H9 (cell line): ENCODE measurements around the gene CCDC102A. TPM values are rescaled to one million over a fixed set of nuclear protein-coding genes. Genes with fewer than 3 reads are reported as not detected.

Experiments
- DNase-seq: peaks from one replicate; pipeline ENCODE4 v3.0.0-alpha.2; 2017
- H2AFZ ChIP-seq: one replicate; pipeline ENCODE4 v1.6.1; 2013; ENCODE audit warnings: mild to moderate bottlenecking, low read length, control low read depth, moderate library complexity
- H2AK5ac ChIP-seq: 2 replicates; pipeline ENCODE4 v1.6.1; 2013; ENCODE audit warnings: low read length, control low read depth, mixed read lengths; ENCODE audit not compliant: insufficient read length
- H2BK120ac ChIP-seq: one replicate; pipeline ENCODE4 v1.6.1; 2013; ENCODE audit warnings: low read depth, mild to moderate bottlenecking, low read length, control low read depth, inconsistent platforms; ENCODE audit not compliant: poor library complexity, severe bottlenecking
- H2BK12ac ChIP-seq: 2 replicates; pipeline ENCODE4 v1.6.1; 2013; ENCODE audit warnings: low read length, control low read depth, mixed read lengths, low read depth; ENCODE audit not compliant: insufficient read length
- H2BK15ac ChIP-seq: 2 replicates; pipeline ENCODE4 v1.6.1; 2013; ENCODE audit warnings: low read depth, low read length, control low read depth
- H2BK20ac ChIP-seq: one replicate; pipeline ENCODE4 v1.6.1; 2013; ENCODE audit warnings: low read depth, mild to moderate bottlenecking, low read length, control low read depth, inconsistent platforms; ENCODE audit not compliant: poor library complexity, severe bottlenecking
- H2BK5ac ChIP-seq: 2 replicates; pipeline ENCODE4 v1.6.1; 2013; ENCODE audit warnings: low read length, control low read depth, mixed read lengths; ENCODE audit not compliant: insufficient read length
- H3K14ac ChIP-seq: 2 replicates; pipeline ENCODE4 v1.6.1; 2013; ENCODE audit warnings: low read length, control low read depth; ENCODE audit not compliant: insufficient read depth
- H3K18ac ChIP-seq: 2 replicates; pipeline ENCODE4 v1.6.1; 2013; ENCODE audit warnings: low read depth, mild to moderate bottlenecking, mixed read lengths, low read length, control low read depth; ENCODE audit not compliant: insufficient read length
- H3K23ac ChIP-seq: 2 replicates; pipeline ENCODE4 v1.6.1; 2013; ENCODE audit warnings: low read length, control low read depth, mixed read lengths, low read depth; ENCODE audit not compliant: insufficient read length
- H3K23me2 ChIP-seq: 2 replicates; pipeline ENCODE4 v1.6.1; 2013; ENCODE audit warnings: low read depth, mild to moderate bottlenecking, mixed read lengths, low read length, control low read depth; ENCODE audit not compliant: insufficient read length, poor library complexity, severe bottlenecking
- H3K27ac ChIP-seq: 2 replicates; pipeline ENCODE4 v1.5.1; 2013; ENCODE audit warnings: low read length, control low read depth, mixed read lengths, low read depth; ENCODE audit not compliant: insufficient read length
- H3K27me3 ChIP-seq: 2 replicates; pipeline ENCODE4 v1.6.1; 2013; ENCODE audit warnings: low read length, control low read depth, inconsistent platforms; ENCODE audit not compliant: insufficient read depth
- H3K4ac ChIP-seq: 2 replicates; pipeline ENCODE4 v1.6.1; 2013; ENCODE audit warnings: low read depth, mild to moderate bottlenecking, control low read depth, inconsistent platforms, low read length, moderate library complexity
- H3K4me1 ChIP-seq: 2 replicates; pipeline ENCODE4 v1.6.1; 2013; ENCODE audit warnings: low read length, control low read depth, inconsistent platforms; ENCODE audit not compliant: insufficient read depth
- H3K4me2 ChIP-seq: 2 replicates; pipeline ENCODE4 v1.6.1; 2013; ENCODE audit warnings: low read length, control low read depth, mixed read lengths; ENCODE audit not compliant: insufficient read length, insufficient read depth
- H3K56ac ChIP-seq: 2 replicates; pipeline ENCODE4 v1.6.1; 2013; ENCODE audit warnings: low read depth, mild to moderate bottlenecking, mixed read lengths, low read length, control low read depth; ENCODE audit not compliant: insufficient read length
- H3K79me1 ChIP-seq: 2 replicates; pipeline ENCODE4 v1.6.1; 2013; ENCODE audit warnings: low read depth, mild to moderate bottlenecking, moderate library complexity, low read length, control low read depth, inconsistent platforms; ENCODE audit not compliant: insufficient read depth, poor library complexity, severe bottlenecking
- H3K79me2 ChIP-seq: 2 replicates; pipeline ENCODE4 v1.6.1; 2013; ENCODE audit warnings: low read length, control low read depth, inconsistent platforms; ENCODE audit not compliant: insufficient read depth
- H3K9ac ChIP-seq: 2 replicates; pipeline ENCODE4 v1.6.1; 2013; ENCODE audit warnings: low read length, control low read depth, mixed read lengths; ENCODE audit not compliant: insufficient read length; ENCODE audit errors: extremely low read depth
- H3K9me3 ChIP-seq: one replicate; pipeline ENCODE4 v1.6.1; 2013; ENCODE audit warnings: low read depth, low read length, inconsistent platforms; ENCODE audit not compliant: control insufficient read depth
- H3T11ph ChIP-seq: one replicate; pipeline ENCODE4 v1.6.1; 2013; ENCODE audit warnings: mild to moderate bottlenecking, low read length, control low read depth, inconsistent platforms
- H4K20me1 ChIP-seq: one replicate; pipeline ENCODE4 v1.6.1; 2013; ENCODE audit not compliant: control insufficient read depth, insufficient read length, insufficient read depth
- H4K5ac ChIP-seq: 2 replicates; pipeline ENCODE4 v1.6.1; 2013; ENCODE audit warnings: low read depth, mild to moderate bottlenecking, mixed read lengths, low read length, control low read depth; ENCODE audit not compliant: insufficient read length
- H4K8ac ChIP-seq: replicated peaks from 2 replicates; pipeline ENCODE4 v1.6.1; 2013; ENCODE audit warnings: low read length, control low read depth, mixed read lengths, low read depth; ENCODE audit not compliant: insufficient read length
- H4K91ac ChIP-seq: 2 replicates; pipeline ENCODE4 v1.6.1; 2013; ENCODE audit warnings: low read depth, mild to moderate bottlenecking, moderate library complexity, mixed read lengths, low read length, control low read depth; ENCODE audit not compliant: insufficient read length
- H3K27ac Mint-ChIP-seq, 3 experiments: 2 replicates in 2 of 3; 3 replicates in 1 of 3; pipeline ENCODE4 v1.8.0; 2020 to 2021; ENCODE audit warnings: mixed read lengths in 3 of 3, mild to moderate bottlenecking in 1 of 3, moderate library complexity in 1 of 3
- H3K27me3 Mint-ChIP-seq: 2 replicates; pipeline ENCODE4 v1.8.0; 2021; ENCODE audit warnings: low read depth, mild to moderate bottlenecking, moderate library complexity, mixed read lengths
- H3K36me3 Mint-ChIP-seq, 3 experiments: 2 replicates in 2 of 3; 3 replicates in 1 of 3; pipeline ENCODE4 v1.8.0; 2020 to 2021; ENCODE audit warnings: low read depth in 3 of 3, mixed read lengths in 3 of 3; ENCODE audit not compliant: insufficient read depth in 1 of 3
- H3K4me1 Mint-ChIP-seq, 2 experiments: 2 replicates each; pipeline ENCODE4 v1.8.0; 2020; ENCODE audit warnings: mixed read lengths in 2 of 2
- H3K4me3 Mint-ChIP-seq, 2 experiments: 2 replicates in 1 of 2; 3 replicates in 1 of 2; pipeline ENCODE4 v1.8.0; 2020 to 2021; ENCODE audit warnings: mild to moderate bottlenecking in 2 of 2, mixed read lengths in 2 of 2, moderate library complexity in 1 of 2
- H3K9me3 Mint-ChIP-seq, 2 experiments: 2 replicates in 1 of 2; 3 replicates in 1 of 2; pipeline ENCODE4 v1.8.0; 2020; ENCODE audit warnings: mild to moderate bottlenecking in 2 of 2, mixed read lengths in 2 of 2, moderate library complexity in 1 of 2
- CTCF ChIP-seq: fragments of 200-600 bp; sonication (generic); conservative IDR thresholded peaks from 3 replicates; pipeline ENCODE4 v1.8.0; 2021; ENCODE audit warnings: antibody characterized with exemption, mild to moderate bottlenecking
- WGBS: extraction: QIAGEN DNeasy Blood & Tissue Kit; methylation state at CpG from one replicate; pipeline ENCODE4 v1.1.7; 2013; ENCODE audit warnings: missing lambda C conversion rate, low lambda C conversion rate, mixed read lengths; ENCODE audit not compliant: insufficient read length; ENCODE audit errors: extremely low coverage; 5-methylcytosine and 5-hydroxymethylcytosine counted together
- total RNA-seq: library from RNA; stranded (reverse); gene quantifications from 2 replicates; pipeline ENCODE4 v1.2.1, GENCODE V29; 2021

CCDC102A gene
- total RNA-seq, 1 experiment from 2014 or later: 8.2 TPM

- H3K4me3 Mint-ChIP-seq: no peak overlapping the region
- H3K27ac Mint-ChIP-seq: no peak overlapping the region
Observed at GRCh38 chr16:57482845-57483545, 53.4 kb downstream of the CCDC102A start.

More at GRCh38 chr16:57482845-57483545, 53.4 kb downstream of the CCDC102A start:
- Histone ChIP-seq H3K79me1 (peaks cover 5% of the 10 kb centered on the region), H3T11ph (no peak overlapping the region), H2AK5ac (no peak overlapping the region), H3K4me1 (peaks cover 2% of the 10 kb centered on the region; the same call in 1 of the 2 replicates), H2BK120ac (no peak overlapping the region), H4K8ac (no peak overlapping the region), H2BK5ac (no peak overlapping the region), H4K91ac (no peak overlapping the region), H3K14ac (no peak overlapping the region), H2BK20ac (no peak overlapping the region), H3K4me2 (no peak overlapping the region), H2BK15ac (no peak overlapping the region), H4K20me1 (no peaks in the 10 kb centered on the region), H3K79me2 (no peaks in the 10 kb centered on the region), H4K5ac (no peak overlapping the region), H3K9ac (no peak overlapping the region), H2BK12ac (no peak overlapping the region), H3K4ac (no peak overlapping the region), H3K27me3 (no peaks in the 10 kb centered on the region), H3K18ac (no peak overlapping the region), H2AFZ (no peak overlapping the region), H3K56ac (no peak overlapping the region), H3K23me2 (peaks cover 22% of the 10 kb centered on the region), H3K9me3 (no peaks in the 10 kb centered on the region), H3K27ac (no peak overlapping the region), H3K23ac (no peak overlapping the region)
- H3K4me1 Mint-ChIP-seq: peaks cover 34 to 54% of the 10 kb centered on the region in 2 experiments
- no peaks in the 10 kb centered on the region for H3K9me3 Mint-ChIP-seq
- peaks cover 0 to 3% (median 2%) of the 10 kb centered on the region in 3 experiments; a peak in 2 of 7 replicates for H3K36me3 Mint-ChIP-seq
- WGBS: no CpG with 5 or more reads among the region's 14 CpGs
- no peak for DNase-seq
- peaks cover 33% of the 10 kb centered on the region for H3K27me3 Mint-ChIP-seq
- TF ChIP-seq CTCF: no peak
